CD4-positive, alpha-beta memory T cell (primary cell): ENCODE results near the gene FGF11. TPM values are rescaled to one million over a fixed set of nuclear protein-coding genes. Genes with fewer than 3 reads are reported as not detected.

Source experiments
- CTCF ChIA-PET: fragments of 350-600 bp; sonication (Branson Sonifier 250); formaldehyde crosslinking; loops from one replicate; lab custom pipeline; 2021; ENCODE audit warnings: inconsistent platforms; ENCODE audit not compliant: partially characterized antibody; lab: Charles Lee
- POLR2A ChIA-PET: fragments of 350-600 bp; sonication (Branson Sonifier 250); formaldehyde crosslinking; loops from one replicate; lab custom pipeline; 2021; ENCODE audit not compliant: partially characterized antibody; lab: Charles Lee
- DNase-seq, 5 donors: peaks; one replicate each; pipeline versions ENCODE4 v3.0.0 to v3.0.0-alpha.2; 2020 to 2022; ENCODE audit warnings: mixed read lengths in 1 of 5
- H3K27ac ChIP-seq: one replicate; pipeline ENCODE4 v1.7.0; 2013; ENCODE audit warnings: low read depth, low read length
- H3K27me3 ChIP-seq: 2 replicates; pipeline ENCODE4 v1.7.0; 2013; ENCODE audit warnings: mild to moderate bottlenecking, low read length, moderate library complexity; ENCODE audit not compliant: insufficient read depth
- H3K36me3 ChIP-seq: 2 replicates; pipeline ENCODE4 v1.7.0; 2013; ENCODE audit warnings: mild to moderate bottlenecking, low read length, moderate library complexity; ENCODE audit not compliant: insufficient read depth
- H3K4me1 ChIP-seq: 2 replicates; pipeline ENCODE4 v1.7.0; 2013; ENCODE audit warnings: mild to moderate bottlenecking, low read length, moderate library complexity; ENCODE audit not compliant: insufficient read depth
- H3K4me3 ChIP-seq, 2 donors: one replicate each; pipeline ENCODE4 v1.7.0; 2013; ENCODE audit warnings: low read length in 2 of 2, mild to moderate bottlenecking in 1 of 2
- H3K9me3 ChIP-seq, 2 donors: one replicate each; pipeline ENCODE4 v1.7.0; 2013; ENCODE audit warnings: low read length in 2 of 2, control low read depth in 1 of 2; ENCODE audit not compliant: control insufficient read depth in 1 of 2
- H3K27ac Mint-ChIP-seq, 7 donors: one replicate each; pipeline ENCODE4 v1.8.0; 2020 to 2021; ENCODE audit warnings: mixed read lengths in 7 of 7, mild to moderate bottlenecking in 6 of 7, inconsistent platforms in 3 of 7, moderate library complexity in 3 of 7
- H3K27me3 Mint-ChIP-seq, 2 donors: one replicate each; pipeline ENCODE4 v1.8.0; 2020 to 2021; ENCODE audit warnings: mixed read lengths in 2 of 2
- H3K36me3 Mint-ChIP-seq, 2 donors: one replicate each; pipeline ENCODE4 v1.8.0; 2020 to 2021; ENCODE audit warnings: mixed read lengths in 2 of 2, inconsistent platforms in 1 of 2, mild to moderate bottlenecking in 1 of 2
- H3K4me1 Mint-ChIP-seq, 4 donors: one replicate each; pipeline ENCODE4 v1.8.0; 2020 to 2021; ENCODE audit warnings: mixed read lengths in 4 of 4, mild to moderate bottlenecking in 1 of 4
- H3K4me3 Mint-ChIP-seq, 8 donors: one replicate each; pipeline ENCODE4 v1.8.0; 2020 to 2021; ENCODE audit warnings: mixed read lengths in 8 of 8, mild to moderate bottlenecking in 7 of 8, moderate library complexity in 6 of 8, inconsistent platforms in 3 of 8
- H3K9me3 Mint-ChIP-seq, 8 donors: one replicate each; pipeline ENCODE4 v1.8.0; 2020 to 2021; ENCODE audit warnings: mixed read lengths in 8 of 8, mild to moderate bottlenecking in 5 of 8, inconsistent platforms in 3 of 8, moderate library complexity in 1 of 8
- intact Hi-C: fragments of 100-400 bp; cut with micrococcal nuclease; formaldehyde crosslinking; loops from one replicate; pipeline ENCODE4 v1.15.1; 2023
- polyA plus RNA-seq, 2 donors: library from polyadenylated mRNA; unstranded; fragments of 300-500 nt; fragmentation: Illumina TruSeq; gene quantifications; one replicate each; pipeline ENCODE4 v1.2.3, GENCODE V29; 2021
- total RNA-seq, 2 experiments: library from RNA; stranded (reverse); gene quantifications; one replicate each; pipeline ENCODE4 v1.2.3, GENCODE V29; 2021

Gene FGF11
- total and polyA plus RNA-seq, 4 experiments from 2014 or later = 0.14 to 3.3 (median 2.7) TPM; not detected in 1

- H3K27ac Mint-ChIP-seq = peak overlapping the region in 1 of 7 donors; percentile 7
Measured at GRCh38 chr17:7443499-7444485, 4.5 kb downstream of the FGF11 start.

DNA sequence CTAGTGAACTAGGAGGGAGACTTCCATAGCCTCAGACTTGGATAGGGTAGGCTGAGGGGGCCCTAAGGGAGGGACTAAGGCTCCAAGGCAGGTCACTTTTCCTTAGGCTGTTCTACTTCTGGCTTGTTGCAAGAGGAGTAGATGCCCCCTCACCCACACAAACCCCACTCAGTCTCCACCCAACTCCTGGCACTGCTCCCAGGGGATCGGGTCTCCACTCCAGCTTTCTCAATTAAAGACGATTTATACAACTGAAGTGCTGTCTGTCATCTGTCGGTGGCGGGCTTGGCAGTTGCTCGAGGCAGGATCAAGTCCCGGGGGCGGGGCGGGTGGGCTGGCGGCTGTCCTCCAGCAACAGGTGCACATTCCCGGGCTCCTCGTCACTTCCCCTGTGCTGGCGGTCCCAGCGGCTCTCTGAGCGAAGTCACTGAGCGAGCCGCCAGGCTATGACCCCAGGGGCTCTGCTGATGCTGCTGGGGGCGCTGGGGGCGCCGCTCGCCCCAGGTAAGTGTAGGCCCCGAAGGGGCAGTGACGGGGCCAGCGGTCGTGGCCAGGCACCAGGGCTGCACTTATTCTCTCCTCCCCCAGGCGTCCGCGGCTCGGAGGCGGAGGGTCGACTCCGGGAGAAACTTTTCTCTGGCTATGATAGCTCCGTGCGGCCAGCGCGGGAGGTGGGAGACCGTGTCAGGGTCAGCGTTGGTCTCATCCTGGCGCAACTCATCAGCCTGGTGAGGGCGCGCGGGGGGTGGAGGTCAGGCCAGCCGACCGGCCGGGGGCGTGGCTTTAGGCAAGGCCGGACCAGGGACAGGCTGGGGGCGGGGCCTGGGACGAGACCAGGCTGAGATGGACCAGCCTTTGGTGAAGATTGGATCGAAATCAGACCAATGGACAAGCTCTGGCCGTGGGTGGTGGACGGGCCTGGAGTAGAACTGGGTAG, 5.6 kb downstream of the FGF11 start, which contains the start of gene CHRNB1:
CHRNB1 (plus strand) TSS at position 380 of the 937 bp plus-strand sequence; CDS start at position 447, 67 bp downstream.
- H3K27ac Mint-ChIP-seq = peak within 1 kb of the TSS in 5 of 7 donors; percentile 29 to 76 (median 57)
- H3K27me3 Mint-ChIP-seq = peaks cover 39 to 58% of the 10 kb centered on the region in 2 donors
- H3K36me3 Mint-ChIP-seq = peaks cover 0 to 13% of the 10 kb centered on the region in 2 donors
- intact Hi-C loops = no loop called here
- Histone ChIP-seq H3K36me3 (no peaks in the 10 kb centered on the region), H3K27ac (no peak within 1 kb of the TSS), H3K4me3 (peak within 1 kb of the TSS in 1 of 2 donors; percentile 11), H3K27me3 (peaks cover 45% of the 10 kb centered on the region), H3K9me3 (no peaks in the 10 kb centered on the region), H3K4me1 (peaks cover 31% of the 10 kb centered on the region)
- peaks cover 11 to 40% (median 28%) of the 10 kb centered on the region in 4 donors for H3K4me1 Mint-ChIP-seq
- peaks cover 0 to 2% (median 0%) of the 10 kb centered on the region in 8 donors for H3K9me3 Mint-ChIP-seq
- peak in 1 of 5 donors; percentile 16 for DNase-seq
- ChIA-PET POLR2A (interaction anchor here (0.8 to 4.4 kb wide), 10 partner anchors 9 to 139 kb away, joined by 3 to 46 read pairs (median 6); partner anchors contain the start of genes MPDU1, POLR2A, SLC35G6 and TMEM102), CTCF (interaction anchor here (0.8 to 3.8 kb wide), 5 partner anchors 8 to 69 kb away, joined by 3 to 32 read pairs (median 4); partner anchors contain the start of gene TMEM102)
- peak within 1 kb of the TSS; percentile 75 to 88 (median 83) for H3K4me3 Mint-ChIP-seq

More at GRCh38 chr17:7443499-7444485, 4.5 kb downstream of the FGF11 start:
- no peak overlapping the region for H3K4me3 ChIP-seq
- peaks cover 39% of the 10 kb centered on the region for H3K4me1 ChIP-seq
- peak overlapping the region in 1 of 8 donors; percentile 44 for H3K4me3 Mint-ChIP-seq
- intact Hi-C loops = no loop called here
- H3K27me3 ChIP-seq = peaks cover 55% of the 10 kb centered on the region
- POLR2A ChIA-PET = interaction anchor here (0.9 to 4.4 kb wide), 6 partner anchors 8 to 140 kb away, joined by 3 to 46 read pairs (median 26); partner anchors contain the start of genes MPDU1, POLR2A, SLC35G6 and TMEM102
- peaks cover 16 to 47% (median 33%) of the 10 kb centered on the region in 4 donors for H3K4me1 Mint-ChIP-seq
- H3K9me3 Mint-ChIP-seq = peaks cover 0 to 2% (median 0%) of the 10 kb centered on the region in 8 donors
- H3K27ac ChIP-seq = no peak overlapping the region
- CTCF ChIA-PET = interaction anchor here (0.8 to 1.5 kb wide), 7 partner anchors 8 to 244 kb away, joined by 3 to 6 read pairs (median 3); partner anchors contain the start of genes TMEM102 and TP53
- peaks cover 0 to 11% of the 10 kb centered on the region in 2 donors for H3K36me3 Mint-ChIP-seq
- H3K27me3 Mint-ChIP-seq = peaks cover 42 to 60% of the 10 kb centered on the region in 2 donors
- no peaks in the 10 kb centered on the region for H3K36me3 ChIP-seq
- peak in 1 of 5 donors; percentile 35 for DNase-seq
- no peaks in the 10 kb centered on the region for H3K9me3 ChIP-seq

DNA sequence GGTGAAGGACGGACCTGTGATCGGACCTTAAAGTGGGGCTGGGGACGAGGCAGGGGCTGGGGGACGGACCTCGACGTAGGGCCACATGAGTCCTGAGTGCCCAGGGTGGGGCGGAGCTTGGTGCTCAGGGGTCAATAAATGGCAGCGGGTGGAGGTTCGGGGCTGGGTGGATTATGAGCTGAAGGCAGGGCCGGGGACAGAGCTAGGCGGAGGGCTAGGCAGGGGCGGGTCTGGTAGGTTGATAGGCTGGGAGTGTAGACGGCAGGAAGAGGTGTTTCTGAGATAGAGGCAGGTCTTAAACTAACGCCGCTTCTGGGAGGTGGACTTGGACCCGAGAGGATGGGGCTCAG, 6.3 kb downstream of the FGF11 start:
- Mint-ChIP-seq H3K27ac (peak overlapping the region in 5 of 7 donors; percentile 29 to 76 (median 57)), H3K4me1 (peaks cover 9 to 33% (median 22%) of the 10 kb centered on the region in 4 donors), H3K9me3 (peaks cover 0 to 2% (median 0%) of the 10 kb centered on the region in 8 donors), H3K36me3 (peaks cover 1 to 13% of the 10 kb centered on the region in 2 donors), H3K4me3 (peak overlapping the region; percentile 75 to 88 (median 83)), H3K27me3 (peaks cover 36 to 54% of the 10 kb centered on the region in 2 donors)
- peak overlapping the region in 1 of 2 donors; percentile 11 for H3K4me3 ChIP-seq
- H3K36me3 ChIP-seq = no peaks in the 10 kb centered on the region
- POLR2A ChIA-PET = interaction anchor here (0.8 to 4.4 kb wide), 9 partner anchors 9 to 133 kb away, joined by 3 to 46 read pairs (median 5); partner anchors contain the start of genes POLR2A, SLC35G6, TMEM102 and ZBTB4
- intact Hi-C loops = no loop called here
- no peaks in the 10 kb centered on the region for H3K9me3 ChIP-seq
- CTCF ChIA-PET = interaction anchor here (0.8 to 3.8 kb wide), 2 partner anchors 9 kb away, joined by 3 to 32 read pairs; no protein-coding TSS in a partner anchor
- H3K27me3 ChIP-seq = peaks cover 41% of the 10 kb centered on the region
- DNase-seq = peak; percentile 32 to 55 (median 42)
- H3K4me1 ChIP-seq = peaks cover 24% of the 10 kb centered on the region
- H3K27ac ChIP-seq = no peak overlapping the region

- H3K4me3 ChIP-seq = no peak overlapping the region
- H3K27ac Mint-ChIP-seq = no peak overlapping the region
- peaks cover 18% of the 10 kb centered on the region for H3K4me1 ChIP-seq
- peaks cover 9 to 30% (median 21%) of the 10 kb centered on the region in 4 donors for H3K4me1 Mint-ChIP-seq
- DNase-seq = no peak
- H3K4me3 Mint-ChIP-seq = no peak overlapping the region
- ChIA-PET POLR2A (interaction anchor here (0.9 to 1.2 kb wide), 2 partner anchors 12 to 36 kb away, joined by 3 to 4 read pairs; partner anchors contain the start of gene POLR2A), CTCF (interaction anchor here (3.8 kb wide), 1 partner anchor 11 kb away, joined by 32 read pairs; no protein-coding TSS in a partner anchor)
- peaks cover 0 to 2% (median 0%) of the 10 kb centered on the region in 8 donors for H3K9me3 Mint-ChIP-seq
- intact Hi-C loops = no loop called here
- peaks cover 33% of the 10 kb centered on the region for H3K27me3 ChIP-seq
- no peak overlapping the region for H3K27ac ChIP-seq
- peaks cover 25 to 38% of the 10 kb centered on the region in 2 donors for H3K27me3 Mint-ChIP-seq
- H3K36me3 Mint-ChIP-seq = peaks cover 1 to 13% of the 10 kb centered on the region in 2 donors
- H3K9me3 ChIP-seq = no peaks in the 10 kb centered on the region
- no peaks in the 10 kb centered on the region for H3K36me3 ChIP-seq
Measured at GRCh38 chr17:7448461-7448860, 9.1 kb downstream of the FGF11 start.

DNA sequence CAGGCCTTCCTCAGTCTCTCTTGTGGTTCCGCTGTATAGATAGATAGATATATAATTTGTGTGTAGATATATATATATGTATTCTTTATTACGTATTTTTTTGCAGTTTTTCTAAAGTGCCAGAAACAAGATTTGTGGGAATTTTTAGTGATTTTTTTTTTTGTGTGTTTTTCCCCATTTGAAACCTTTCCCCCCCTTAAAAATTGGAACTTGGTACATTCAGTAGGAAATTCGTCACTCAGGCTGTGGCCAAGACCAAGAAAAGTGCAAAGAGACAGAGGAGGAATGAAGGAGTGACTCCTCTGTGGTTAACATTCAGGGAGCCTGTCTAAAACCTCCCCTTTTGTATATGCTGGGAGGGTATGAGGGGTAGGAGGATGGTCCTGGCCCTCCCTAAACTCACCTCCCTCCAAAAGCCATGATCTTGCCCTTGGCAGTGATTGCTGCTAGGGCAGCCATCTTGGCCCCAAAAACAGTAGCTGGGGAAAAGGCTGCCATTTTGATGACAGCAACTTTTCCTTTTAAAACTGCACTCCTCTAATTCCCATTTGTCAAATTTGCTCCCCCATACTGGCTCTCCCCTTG, 20.7 kb downstream of the FGF11 start:
- no peak overlapping the region for H3K27ac ChIP-seq
- intact Hi-C loops = loop anchor here (5.0 kb wide), 1 partner anchor 227 kb away; the partner anchor contains the start of genes TP53 and WRAP53
- POLR2A ChIA-PET = interaction anchor here (1.4 to 23.4 kb wide), 2 partner anchors 14 to 22 kb away, joined by 3 to 398 read pairs; partner anchors contain the start of genes POLR2A, SLC35G6 and ZBTB4

More for the DNA sequence above, 20.7 kb downstream of the FGF11 start:
- Mint-ChIP-seq H3K27ac (no peak overlapping the region), H3K27me3 (no peaks in the 10 kb centered on the region), H3K9me3 (peaks cover 0 to 5% (median 0%) of the 10 kb centered on the region in 8 donors), H3K4me3 (peak overlapping the region in 1 of 8 donors; percentile 7), H3K4me1 (peaks cover 13 to 26% (median 19%) of the 10 kb centered on the region in 4 donors), H3K36me3 (peaks cover 6 to 33% of the 10 kb centered on the region in 2 donors)
- no peaks in the 10 kb centered on the region for H3K27me3 ChIP-seq
- DNase-seq = no peak
- H3K36me3 ChIP-seq = no peaks in the 10 kb centered on the region
- H3K4me1 ChIP-seq = peaks cover 10% of the 10 kb centered on the region
- CTCF ChIA-PET = interaction anchor here (0.6 to 1.4 kb wide), 2 partner anchors 23 to 115 kb away, joined by 4 to 5 read pairs; no protein-coding TSS in a partner anchor
- no peaks in the 10 kb centered on the region for H3K9me3 ChIP-seq
- no peak overlapping the region for H3K4me3 ChIP-seq
